ENCODE measurements around the gene FBXW2. TPM values are rescaled to one million over a fixed set of nuclear protein-coding genes. Genes with fewer than 3 reads are reported as not detected.
A peak's percentile ranks its signal among the peaks of the same experiment; 100 is the strongest.
"Not testable (repeated sequence)": the region's sequence is repeated elsewhere in the genome, so short reads cannot be mapped to it uniquely, and the experiment has no call there.

FBXW2 gene
- polyA plus RNA-seq, 1 donor: 54.2 TPM

GRCh38 chr9:120780367-120780766 lies 12.8 kb downstream of the FBXW2 start:
- DNase-seq: no peak

GRCh38 chr9:120779227-120779626 lies 14.0 kb downstream of the FBXW2 start:
- DNase-seq: no peak

GRCh38 chr9:120778758-120779157 lies 14.5 kb downstream of the FBXW2 start:
- DNase-seq: no peak

GRCh38 chr9:120777229-120777628 lies 16.0 kb downstream of the FBXW2 start:
- no peak for DNase-seq

DNA sequence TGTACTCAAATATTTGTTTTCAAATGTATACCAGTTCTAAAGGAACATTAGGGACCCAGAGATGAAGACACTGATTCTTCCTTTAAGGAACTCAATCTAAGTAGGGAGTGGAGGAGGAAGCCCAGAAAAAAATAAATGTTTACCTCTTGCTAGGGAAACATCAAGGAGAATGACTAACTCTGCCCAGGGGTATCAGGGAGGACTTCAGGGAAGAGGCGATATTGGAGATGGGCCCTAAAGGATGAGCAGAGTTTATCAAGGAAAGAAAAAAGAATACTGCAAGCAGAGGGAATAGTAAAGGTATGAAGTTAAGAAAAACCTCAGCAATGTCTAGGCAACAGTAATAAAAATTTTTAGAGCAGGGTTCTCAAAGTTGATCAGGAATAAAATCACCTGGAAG lies 16.4 kb downstream of the FBXW2 start:
- no peak for DNase-seq

GRCh38 chr9:120775859-120776258 lies 17.4 kb downstream of the FBXW2 start:
- no peak for DNase-seq

DNA sequence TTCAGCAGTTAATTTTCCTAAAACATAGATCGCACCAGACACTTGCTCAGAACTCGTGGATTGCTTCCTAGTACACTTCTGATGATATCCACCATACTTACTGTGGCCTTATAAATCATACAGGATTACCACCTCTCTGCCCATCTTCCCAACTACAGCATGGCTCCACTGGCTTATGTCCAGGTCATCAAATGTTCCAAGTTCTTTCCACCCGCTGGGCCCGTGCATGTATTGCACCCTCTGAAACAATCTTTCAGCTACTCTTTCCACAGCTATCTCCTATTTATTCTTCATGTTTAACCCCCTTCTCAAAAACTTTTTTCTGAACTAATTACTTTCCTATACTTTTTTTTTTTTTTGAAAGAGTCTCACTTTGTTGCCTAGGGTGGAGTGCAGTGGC lies 18.5 kb downstream of the FBXW2 start:
- DNase-seq: no peak

- no peak for DNase-seq
Measured at GRCh38 chr9:120773256-120773655, 20.0 kb downstream of the FBXW2 start.

DNA sequence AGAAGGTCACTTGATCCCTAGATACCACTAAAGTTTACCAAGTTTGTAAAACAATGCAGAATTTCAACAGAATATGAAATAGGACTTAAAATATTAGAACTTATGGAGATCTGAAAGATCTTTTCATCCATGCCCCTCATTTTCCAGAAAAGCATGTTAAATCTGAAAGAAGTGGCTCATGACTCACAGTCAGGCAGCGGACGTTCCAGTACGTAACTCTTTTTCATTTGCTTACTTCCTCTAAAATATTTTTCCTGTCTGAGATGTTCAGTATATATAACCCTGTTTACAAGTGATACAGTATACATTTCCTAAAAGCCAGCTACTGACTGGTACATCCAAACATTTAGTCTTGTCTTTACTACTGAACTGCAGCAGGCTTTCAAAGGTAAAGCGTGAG lies 22.3 kb downstream of the FBXW2 start:
- DNase-seq: no peak

DNA sequence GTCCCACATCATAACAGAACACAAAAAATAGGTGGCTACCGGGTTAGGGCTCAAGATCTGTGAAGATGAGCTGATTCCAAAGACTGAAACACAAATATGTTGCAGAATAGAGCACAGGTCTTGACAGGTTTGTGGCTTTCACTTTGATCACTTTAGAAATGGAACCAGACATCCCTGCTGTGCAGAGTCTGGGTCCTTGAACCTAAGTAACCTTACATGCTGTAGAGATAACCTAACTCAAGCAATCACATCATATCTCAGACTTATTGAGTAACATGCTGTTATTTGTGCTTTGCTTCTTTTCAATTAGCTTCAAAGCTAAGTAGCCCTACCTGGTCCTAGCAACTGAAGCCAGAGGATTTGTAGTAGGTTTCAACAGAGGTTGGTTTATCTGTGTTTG lies 24.3 kb downstream of the FBXW2 start:
- DNase-seq: no peak

DNA sequence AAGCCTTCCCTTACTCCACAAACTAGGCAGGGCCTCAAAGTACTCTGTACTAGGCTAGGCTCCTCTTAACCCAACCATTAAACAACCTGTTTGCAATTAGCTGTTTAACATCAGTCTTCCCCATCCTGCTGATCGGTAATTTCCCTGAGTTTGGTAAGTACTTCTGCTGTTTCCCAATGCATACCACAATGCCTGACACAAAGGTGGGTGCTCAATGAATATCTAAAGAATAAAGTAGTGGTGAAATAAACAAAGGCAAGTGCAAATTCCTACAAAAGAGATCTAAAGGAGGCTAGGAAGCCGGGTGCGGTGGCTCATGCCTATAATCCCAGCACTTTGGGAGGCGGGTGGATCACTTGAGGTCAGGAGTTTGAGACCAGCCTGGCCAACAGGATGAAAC lies 25.0 kb downstream of the FBXW2 start:
- DNase-seq: no peak

DNA sequence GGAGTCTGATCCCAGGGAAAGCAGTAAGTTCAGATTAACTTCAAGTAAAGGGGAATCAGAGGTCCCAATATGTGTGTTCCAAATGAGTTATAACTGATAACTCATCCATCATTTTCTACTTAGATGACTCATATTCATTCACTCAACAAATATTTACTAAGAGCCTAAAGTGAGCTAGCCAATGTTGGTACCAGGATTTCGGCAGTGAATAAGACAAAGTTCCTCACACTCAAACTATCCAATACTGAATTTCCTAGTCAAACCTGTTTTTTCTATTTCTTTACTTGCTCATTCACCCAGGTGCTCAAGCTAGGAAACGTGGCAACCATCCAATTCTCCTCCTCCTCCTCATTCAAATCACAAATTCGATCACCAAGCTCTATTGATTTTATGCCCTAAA lies 25.8 kb downstream of the FBXW2 start:
- no peak for DNase-seq

DNA sequence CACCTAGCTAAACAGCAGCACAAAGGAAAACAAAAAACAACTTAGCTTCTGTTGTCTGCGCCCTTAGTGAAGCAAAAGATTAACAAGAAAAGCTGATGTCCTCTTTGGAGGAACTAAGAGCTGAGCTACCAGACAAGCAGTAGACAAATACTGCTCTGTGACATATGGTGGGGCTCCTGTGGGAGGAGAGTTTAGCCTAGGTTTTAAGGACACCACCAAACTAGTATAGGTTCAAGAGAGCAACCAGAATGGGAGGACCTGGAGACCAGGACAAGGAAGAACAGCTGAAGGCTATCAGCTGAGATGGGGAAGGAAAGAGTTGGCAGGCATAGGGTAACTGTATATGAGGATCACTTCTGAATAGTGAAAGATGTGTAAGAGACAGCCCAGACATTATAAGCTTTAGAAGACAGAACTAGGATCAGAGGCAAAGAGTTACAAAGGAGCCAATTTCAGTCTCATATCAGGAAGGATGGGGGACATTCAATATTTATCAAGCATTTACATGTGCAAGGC lies 27.2 kb downstream of the FBXW2 start:
- DNase-seq: no peak

- no peak for DNase-seq
Measured at GRCh38 chr9:120764476-120764875, 28.7 kb downstream of the FBXW2 start.

DNA sequence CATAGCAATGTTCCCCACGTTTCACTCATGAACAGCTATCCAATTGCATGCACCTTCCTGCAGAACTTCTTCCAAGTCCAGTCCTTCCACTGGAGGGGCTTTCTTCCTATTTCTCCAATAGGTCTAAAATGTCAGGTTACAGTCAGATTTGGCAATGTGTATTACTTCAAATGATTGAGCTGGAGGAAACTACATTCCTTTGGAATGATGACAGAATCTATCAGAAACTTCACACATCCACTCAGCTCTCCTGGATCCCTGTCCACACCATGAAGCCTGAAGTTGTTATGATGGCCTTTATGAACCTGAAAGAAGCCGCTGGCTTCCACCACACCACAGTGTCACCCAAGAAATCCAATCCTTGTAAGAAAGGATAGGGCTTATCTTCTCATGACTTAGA lies 32.2 kb downstream of the FBXW2 start:
- no peak for DNase-seq

GRCh38 chr9:120759755-120760400 lies 33.3 kb downstream of the FBXW2 start:
- no peak for DNase-seq

GRCh38 chr9:120758544-120758943 lies 34.7 kb downstream of the FBXW2 start:
- no peak for DNase-seq

DNA sequence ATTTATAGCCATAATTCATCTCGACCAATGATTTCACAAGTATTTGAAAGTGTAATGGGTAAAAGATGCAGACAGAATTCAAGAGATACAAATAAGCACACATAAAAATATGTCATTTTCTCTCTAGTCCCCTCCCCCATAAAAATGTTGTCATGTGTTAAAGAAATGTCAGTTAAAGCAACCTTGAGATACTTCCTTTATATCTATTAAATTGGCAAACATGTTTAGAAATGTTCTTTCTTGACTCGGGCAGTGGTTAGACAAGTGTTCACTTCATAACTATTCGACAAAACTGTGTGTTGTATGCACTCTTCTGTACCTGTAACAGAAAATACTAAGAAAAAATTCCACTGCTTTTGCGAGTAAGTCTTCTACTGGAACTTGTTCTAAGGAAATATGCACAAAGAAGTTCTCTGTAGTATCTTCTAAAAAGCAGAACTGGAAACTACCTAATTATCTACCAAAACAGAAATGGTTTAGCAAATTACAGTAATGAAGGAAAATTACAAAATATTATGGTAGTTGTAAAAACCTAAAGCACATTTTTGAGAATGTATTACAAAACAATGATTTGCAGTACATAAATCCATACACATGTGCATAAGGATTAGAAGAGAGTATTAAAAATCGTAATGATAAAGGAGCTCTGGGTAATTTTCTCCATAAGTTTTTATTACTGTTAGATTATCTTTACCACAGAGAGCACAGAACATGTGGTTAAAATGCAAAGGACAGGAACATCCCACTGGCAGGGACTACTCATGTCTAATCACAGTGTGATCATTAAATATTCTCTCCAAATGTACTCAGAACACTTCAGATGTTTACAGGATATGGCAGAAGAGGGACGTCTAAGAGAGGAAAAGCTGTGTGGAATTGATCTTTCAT lies 35.9 kb downstream of the FBXW2 start:
- no peak for DNase-seq

DNA sequence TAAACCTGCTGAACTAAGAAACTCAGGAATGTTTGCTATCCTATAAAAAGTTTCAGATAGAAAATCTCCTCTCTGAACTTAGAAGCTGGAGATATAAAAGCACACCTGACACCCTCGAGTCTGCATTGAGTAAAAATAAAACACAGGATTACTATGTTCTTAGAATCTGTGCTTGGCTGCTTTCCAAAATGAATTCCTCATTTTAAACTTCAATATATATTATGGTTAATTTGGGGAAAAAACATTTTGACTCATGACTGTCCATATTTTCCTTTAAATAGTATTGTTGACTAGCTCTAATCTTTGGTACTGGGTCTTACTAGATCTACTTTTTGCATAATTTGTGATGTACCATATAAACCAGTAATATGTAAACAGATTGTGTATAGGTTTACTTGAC lies 36.7 kb downstream of the FBXW2 start:
- no peak for DNase-seq

GRCh38 chr9:120755810-120756434 lies 37.3 kb downstream of the FBXW2 start:
- DNase-seq: peak; percentile 72

DNA sequence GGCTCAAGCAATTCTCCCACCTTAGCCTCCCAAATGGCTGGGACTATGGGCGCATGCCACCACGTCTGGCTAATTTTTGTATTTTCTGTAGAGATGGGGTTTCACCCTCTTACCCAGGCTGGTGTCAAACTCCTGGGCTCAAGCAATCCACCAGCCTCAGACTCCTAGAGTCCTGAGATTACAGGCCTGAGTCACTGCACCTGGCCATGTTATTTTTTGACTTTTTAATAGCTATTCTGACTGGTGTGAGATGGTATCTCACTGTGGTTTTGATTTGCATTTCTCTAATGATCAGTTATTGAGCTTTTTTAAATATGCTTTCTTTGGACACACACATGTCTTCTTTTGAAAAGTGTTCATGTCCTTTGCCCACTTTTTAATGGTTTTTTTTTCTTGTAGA lies 38.2 kb downstream of the FBXW2 start:
- no peak for DNase-seq

DNA sequence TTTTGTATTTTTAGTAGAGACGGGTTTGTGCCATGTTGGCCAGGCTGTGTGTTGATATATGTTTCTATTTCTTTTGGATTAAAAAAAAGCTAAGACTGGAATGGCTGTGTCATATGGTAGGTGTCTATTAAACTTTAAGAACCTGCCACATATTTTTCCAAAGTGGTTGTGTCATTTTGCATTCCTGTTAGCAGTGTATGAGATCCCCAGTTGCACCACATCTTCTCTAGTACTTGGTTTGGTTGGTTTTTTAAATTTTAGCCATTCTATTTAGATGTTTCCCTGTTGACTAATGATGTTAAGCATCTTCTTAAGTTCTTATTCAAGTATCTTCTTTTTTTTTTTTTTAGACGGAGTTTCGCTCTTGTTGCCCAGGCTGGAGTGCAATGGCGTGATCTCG lies 42.8 kb downstream of the FBXW2 start:
- DNase-seq: no peak

- not testable (repeated sequence) for DNase-seq
Measured at GRCh38 chr9:120746366-120746765, 46.9 kb downstream of the FBXW2 start.
